Progenitor cell of endocrine pancreas (in vitro differentiated cells): ENCODE measurements around the gene PHKB. TPM values are rescaled to one million over a fixed set of nuclear protein-coding genes. Genes with fewer than 3 reads are reported as not detected.
A peak's percentile ranks its signal among the peaks of the same experiment; 100 is the strongest.

ENCODE experiments used
- DNase-seq: peaks from one replicate; pipeline ENCODE4 v3.0.0; 2021; ENCODE audit warnings: low spot score; ENCODE audit not compliant: unreplicated experiment
- H3K27ac Mint-ChIP-seq: 2 replicates; pipeline ENCODE4 v1.8.0; 2021; ENCODE audit warnings: mild to moderate bottlenecking, moderate library complexity, mixed read lengths
- H3K27me3 Mint-ChIP-seq: 2 replicates; pipeline ENCODE4 v1.8.0; 2021; ENCODE audit warnings: mixed read lengths
- H3K36me3 Mint-ChIP-seq: 2 replicates; pipeline ENCODE4 v1.8.0; 2022; ENCODE audit warnings: mixed read lengths; ENCODE audit not compliant: insufficient read depth
- H3K4me1 Mint-ChIP-seq: 2 replicates; pipeline ENCODE4 v1.8.0; 2021; ENCODE audit warnings: low read depth, mixed read lengths
- H3K4me3 Mint-ChIP-seq: 2 replicates; pipeline ENCODE4 v1.8.0; 2021; ENCODE audit warnings: low read depth, mild to moderate bottlenecking, moderate library complexity, mixed read lengths
- H3K9me3 Mint-ChIP-seq: 2 replicates; pipeline ENCODE4 v1.8.0; 2021; ENCODE audit warnings: low read depth, mixed read lengths
- long read RNA-seq: library from polyadenylated mRNA; unstranded; transcript quantifications from one replicate; pipeline ENCODE4 v2.0.0, GENCODE V29; 2020
- total RNA-seq: library from RNA; stranded (reverse); gene quantifications from 2 replicates; pipeline ENCODE4 v1.2.1, GENCODE V29; 2021
- TF ChIP-seq, protein P1 (sequence below): fragments of 200-600 bp; sonication (generic); IDR thresholded peaks from one replicate; pipeline ENCODE4 v1.5.0; 2021; ENCODE audit warnings: antibody characterized with exemption, mild to moderate bottlenecking; ENCODE audit not compliant: unreplicated experiment

PHKB gene
- total RNA-seq: 94.1 and 96.7 TPM in 2 replicates
- long read RNA-seq, transcript PHKB-208 (32 exons, 3,829 nt): major isoform, 5 of 41 reads
- long read RNA-seq, partial matches to known transcripts: 19 of 41 reads
- long read RNA-seq, other reads (novel, unspliced or antisense): 17 of 41 reads

DNA sequence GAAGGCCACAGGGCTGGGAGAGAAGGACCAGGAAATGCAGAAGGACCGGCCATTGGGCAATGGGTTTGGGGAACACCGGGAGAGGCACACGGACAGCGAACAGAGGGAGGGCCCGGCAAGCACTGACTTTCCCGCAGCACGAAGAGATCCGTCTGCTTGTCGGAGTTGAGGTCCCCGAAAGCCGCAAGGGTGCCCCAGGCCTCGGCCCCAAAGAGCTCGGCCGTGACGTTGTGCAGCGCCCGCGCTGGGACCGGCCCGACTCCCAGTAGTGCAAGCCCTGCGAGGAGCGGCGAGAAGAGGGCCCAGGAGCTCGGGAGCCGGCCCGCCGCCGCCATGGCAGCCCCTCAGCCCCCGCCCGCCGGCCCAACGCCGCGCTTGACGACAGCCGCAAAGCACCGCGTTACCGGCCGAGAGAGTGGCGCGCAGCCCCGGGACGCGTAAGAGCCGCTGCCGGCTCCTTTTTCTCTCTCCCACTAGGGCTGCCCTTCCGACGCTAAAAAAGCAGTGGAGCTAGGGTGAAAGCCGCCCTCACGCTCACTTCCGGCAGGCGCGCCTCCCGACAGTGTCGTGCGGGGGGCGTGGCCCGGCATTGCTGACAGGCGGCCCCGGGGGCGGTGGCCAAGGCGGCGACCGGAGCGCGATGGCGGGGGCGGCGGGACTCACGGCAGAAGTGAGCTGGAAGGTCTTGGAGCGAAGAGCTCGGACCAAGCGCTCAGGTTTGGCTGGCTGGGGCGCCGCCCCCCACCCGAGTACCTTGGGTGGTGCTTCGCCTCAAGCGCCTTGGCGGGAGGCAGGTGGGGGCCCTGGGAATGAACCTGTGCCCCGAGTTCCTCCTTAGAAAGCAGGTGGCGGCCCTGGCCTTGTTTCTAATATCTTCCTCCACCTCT lies at the start of gene PHKB, which contains the start of gene ITFG1:
TSS of gene PHKB (plus strand) at position 621 of the 887 bp plus-strand sequence. CDS start at position 641, 20 bp downstream.
TSS of gene ITFG1 (minus strand) at position 353 of the 887 bp plus-strand sequence. CDS start at position 335, 18 bp downstream.
- Mint-ChIP-seq H3K4me1 (peaks cover 30% of the 10 kb centered on the region), H3K4me3 (peak within 1 kb of the TSS; percentile 96), H3K36me3 (peaks cover 3% of the 10 kb centered on the region), H3K27me3 (no peaks in the 10 kb centered on the region), H3K9me3 (no peaks in the 10 kb centered on the region), H3K27ac (peak within 1 kb of the TSS; percentile 99)
- TF ChIP-seq, protein P1, sequence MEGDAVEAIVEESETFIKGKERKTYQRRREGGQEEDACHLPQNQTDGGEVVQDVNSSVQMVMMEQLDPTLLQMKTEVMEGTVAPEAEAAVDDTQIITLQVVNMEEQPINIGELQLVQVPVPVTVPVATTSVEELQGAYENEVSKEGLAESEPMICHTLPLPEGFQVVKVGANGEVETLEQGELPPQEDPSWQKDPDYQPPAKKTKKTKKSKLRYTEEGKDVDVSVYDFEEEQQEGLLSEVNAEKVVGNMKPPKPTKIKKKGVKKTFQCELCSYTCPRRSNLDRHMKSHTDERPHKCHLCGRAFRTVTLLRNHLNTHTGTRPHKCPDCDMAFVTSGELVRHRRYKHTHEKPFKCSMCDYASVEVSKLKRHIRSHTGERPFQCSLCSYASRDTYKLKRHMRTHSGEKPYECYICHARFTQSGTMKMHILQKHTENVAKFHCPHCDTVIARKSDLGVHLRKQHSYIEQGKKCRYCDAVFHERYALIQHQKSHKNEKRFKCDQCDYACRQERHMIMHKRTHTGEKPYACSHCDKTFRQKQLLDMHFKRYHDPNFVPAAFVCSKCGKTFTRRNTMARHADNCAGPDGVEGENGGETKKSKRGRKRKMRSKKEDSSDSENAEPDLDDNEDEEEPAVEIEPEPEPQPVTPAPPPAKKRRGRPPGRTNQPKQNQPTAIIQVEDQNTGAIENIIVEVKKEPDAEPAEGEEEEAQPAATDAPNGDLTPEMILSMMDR: no peak
- DNase-seq: peak; percentile 89

DNA sequence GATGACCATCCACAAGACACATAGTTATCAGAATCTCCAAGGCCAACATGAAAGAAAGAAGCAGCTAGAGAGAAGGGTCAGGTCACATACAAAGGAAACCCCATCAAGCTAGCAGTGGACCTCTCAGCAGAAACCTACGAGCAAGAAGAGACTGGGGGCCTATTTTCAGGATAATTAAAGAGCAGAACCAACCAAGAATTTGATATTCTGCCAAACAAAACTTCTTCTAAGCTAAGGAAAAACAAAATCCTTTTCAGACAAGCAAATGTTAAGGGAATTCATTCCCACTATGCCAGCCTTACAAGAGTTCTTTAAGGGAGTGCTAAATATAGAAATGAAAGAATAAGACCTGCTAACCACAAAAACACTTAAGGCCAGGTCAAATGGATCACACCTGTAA lies 48.1 kb upstream of the PHKB start:
- no peaks in the 10 kb centered on the region for H3K4me1 Mint-ChIP-seq
- peaks cover 13% of the 10 kb centered on the region for H3K36me3 Mint-ChIP-seq
- no peaks in the 10 kb centered on the region for H3K27me3 Mint-ChIP-seq
- no peak overlapping the region for H3K4me3 Mint-ChIP-seq
- no peak for DNase-seq
- TF ChIP-seq, protein P1: no peak
- no peak overlapping the region for H3K27ac Mint-ChIP-seq
- no peaks in the 10 kb centered on the region for H3K9me3 Mint-ChIP-seq

DNA sequence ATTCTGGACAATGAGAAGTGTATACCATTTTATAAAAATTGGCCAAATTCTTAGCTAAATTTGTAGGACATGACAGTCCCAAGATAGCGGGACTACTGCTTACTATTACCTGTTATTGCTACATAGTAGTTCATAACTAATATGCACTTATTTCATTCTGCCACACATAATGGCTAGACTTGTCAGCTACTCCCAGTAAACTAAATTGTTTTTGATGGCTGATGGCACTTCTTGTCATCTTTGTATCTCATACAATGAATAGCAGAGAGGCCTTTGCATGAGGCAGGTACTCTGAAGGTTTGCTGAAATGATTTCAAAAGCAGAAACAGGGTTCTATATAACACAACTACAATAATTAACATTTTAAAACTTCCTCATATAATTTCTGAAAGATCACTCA lies 44.3 kb upstream of the PHKB start:
- Mint-ChIP-seq H3K27ac (no peak overlapping the region), H3K27me3 (no peaks in the 10 kb centered on the region), H3K9me3 (no peaks in the 10 kb centered on the region), H3K4me1 (no peaks in the 10 kb centered on the region), H3K36me3 (peaks cover 13% of the 10 kb centered on the region), H3K4me3 (no peak overlapping the region)
- no peak for DNase-seq
- TF ChIP-seq, protein P1: no peak

DNA sequence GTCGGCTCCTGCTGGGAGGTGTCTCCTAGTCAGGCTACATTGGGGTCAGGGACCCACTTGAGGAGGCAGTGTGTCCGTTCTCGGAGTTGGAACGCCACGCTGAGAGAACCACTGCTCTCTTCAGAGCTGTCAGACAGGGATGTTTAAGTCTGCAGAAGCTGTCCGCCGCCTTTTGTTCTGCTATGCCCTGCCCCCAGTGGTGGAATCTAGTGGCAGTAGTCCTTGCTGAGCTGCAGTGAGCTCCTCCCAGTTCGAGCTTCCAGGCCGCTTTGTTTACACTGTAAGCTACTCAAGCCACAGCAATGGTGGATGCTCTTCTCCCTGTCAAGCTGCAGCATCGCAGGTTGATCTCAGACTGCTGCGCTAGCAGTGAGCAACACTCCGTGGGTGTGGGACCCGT lies 36.3 kb upstream of the PHKB start:
- Mint-ChIP-seq H3K4me1 (no peaks in the 10 kb centered on the region), H3K27ac (no peak overlapping the region), H3K36me3 (peaks cover 41% of the 10 kb centered on the region), H3K9me3 (no peaks in the 10 kb centered on the region), H3K27me3 (no peaks in the 10 kb centered on the region), H3K4me3 (no peak overlapping the region)
- no peak for DNase-seq
- TF ChIP-seq, protein P1: peak; percentile 23

DNA sequence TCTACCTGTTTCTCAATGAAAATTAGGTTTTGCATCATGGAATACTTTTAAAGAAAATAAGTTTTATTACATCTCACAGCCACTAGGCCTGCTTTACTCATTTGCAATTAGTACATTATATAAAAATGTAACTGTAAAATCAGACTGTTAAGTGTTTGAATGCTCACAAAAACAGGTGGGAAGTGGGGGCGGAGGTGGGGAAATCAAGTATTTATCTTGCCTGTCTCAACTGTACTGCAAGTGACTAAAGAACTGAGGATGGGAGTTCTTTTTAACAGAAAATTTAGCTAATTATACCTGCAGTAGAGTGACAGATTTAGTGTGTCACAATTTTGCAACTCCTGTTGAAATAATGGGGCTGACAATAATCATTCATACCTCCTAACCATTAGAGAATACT lies 34.3 kb upstream of the PHKB start:
- Mint-ChIP-seq H3K4me3 (no peak overlapping the region), H3K36me3 (peaks cover 45% of the 10 kb centered on the region), H3K9me3 (peaks cover 4% of the 10 kb centered on the region), H3K27ac (no peak overlapping the region), H3K4me1 (no peaks in the 10 kb centered on the region), H3K27me3 (no peaks in the 10 kb centered on the region)
- no peak for DNase-seq
- TF ChIP-seq, protein P1: no peak
